GM10847 (cell line): Measurements from ENCODE around the gene CCDC80.

ENCODE experiments used
- POLR2A ChIP-seq: IDR thresholded peaks from 2 replicates; pipeline ENCODE4 v1.6.1; 2011; ENCODE audit not compliant: insufficient read length; ENCODE audit errors: extremely low read depth

The CCDC80 gene

GRCh38 chr3:112557976-112558375 is 83.0 kb downstream of the CCDC80 start:
- TF ChIP-seq POLR2A, result no peak

GRCh38 chr3:112555535-112556170 is 85.3 kb downstream of the CCDC80 start:
- TF ChIP-seq POLR2A, result no peak

- no peak for TF ChIP-seq POLR2A
Observed at GRCh38 chr3:112550859-112551258, 90.1 kb downstream of the CCDC80 start.
